Prostate gland (tissue), 2 donors: ENCODE results near the gene ZHX3. TPM values are rescaled to one million over a fixed set of nuclear protein-coding genes. Genes with fewer than 3 reads are reported as not detected.

Source experiments
- DNase-seq: peaks from one replicate; pipeline ENCODE4 v3.0.0-alpha.2; 2019; ENCODE audit warnings: low spot score
- H3K27ac ChIP-seq, 2 donors: fragments of 200-600 bp; sonication (generic); 2 replicates each; pipeline ENCODE4 v1.5.1; 2017 to 2019
- H3K27me3 ChIP-seq: fragments of 200-600 bp; sonication (generic); replicated peaks from 2 replicates; pipeline ENCODE4 v1.5.1; 2019; ENCODE audit not compliant: insufficient read depth
- H3K36me3 ChIP-seq, 2 donors: fragments of 200-600 bp; sonication (generic); 1 replicate in 1 of 2; 2 replicates in 1 of 2; pipeline versions ENCODE4 v1.5.1 to v1.8.1; 2017 to 2019
- H3K4me1 ChIP-seq: fragments of 200-600 bp; sonication (generic); replicated peaks from 2 replicates; pipeline ENCODE4 v1.5.1; 2019
- H3K4me3 ChIP-seq, 2 donors: fragments of 200-600 bp; sonication (generic); 2 replicates each; pipeline ENCODE4 v1.5.1; 2017 to 2019
- H3K9me3 ChIP-seq: fragments of 200-600 bp; sonication (generic); 2 replicates; pipeline ENCODE4 v1.5.1; 2017
- CTCF ChIP-seq, 4 experiments: fragments of 200-600 bp in 2 of 4; fragments of 450-650 bp in 2 of 4; sonication (generic) in 2 of 4; IDR thresholded peaks; 1 replicate in 3 of 4; 2 replicates in 1 of 4; pipeline ENCODE4 v1.5.1; 2016 to 2019; ENCODE audit warnings: antibody characterized with exemption in 4 of 4, mild to moderate bottlenecking in 2 of 4, moderate library complexity in 2 of 4
- POLR2A ChIP-seq: fragments of 450-650 bp; IDR thresholded peaks from one replicate; pipeline ENCODE4 v1.6.1; 2016; ENCODE audit warnings: antibody characterized with exemption, mild to moderate bottlenecking
- POLR2AphosphoS5 ChIP-seq: sonication (generic); formaldehyde crosslinking; IDR thresholded peaks from one replicate; pipeline ENCODE4 v1.6.1; 2017; ENCODE audit warnings: antibody characterized with exemption
- WGBS: methylation state at CpG from one replicate; pipeline ENCODE4 v1.1.5; 2018; 5-methylcytosine and 5-hydroxymethylcytosine counted together
- intact Hi-C: fragments of 100-400 bp; cut with DNase I; formaldehyde crosslinking; loops from one replicate; pipeline ENCODE4 v1.14.2; 2022
- total RNA-seq, 2 donors: library from RNA; depleted of rRNA; stranded (reverse); fragments of >200 nt; gene quantifications; one replicate each; pipeline ENCODE4 v1.1.0, GENCODE V29; 2016

ZHX3 gene
- total RNA-seq, 2 donors from 2014 or later, result 24.9 to 42.6 TPM

DNA sequence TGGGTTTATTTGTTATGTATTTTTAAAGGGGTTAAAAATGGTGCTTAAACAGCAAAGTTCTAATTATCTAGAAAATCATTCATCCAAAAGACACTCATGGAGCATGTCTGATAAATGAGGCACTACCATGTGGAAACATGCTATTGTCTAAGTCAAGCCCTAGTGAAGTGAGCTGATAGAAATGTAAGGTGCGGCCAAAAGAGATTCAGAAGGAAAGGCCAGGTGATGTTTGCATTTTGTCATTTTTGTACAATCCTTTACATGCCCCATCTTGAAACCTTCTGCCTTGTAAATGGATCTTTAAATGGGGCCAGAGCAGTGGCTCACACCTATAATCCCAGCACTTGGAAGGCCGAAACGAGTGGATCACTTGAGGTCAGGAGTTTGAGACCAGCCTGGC is 102.9 kb downstream of the ZHX3 start:
- TF ChIP-seq CTCF (IDR thresholded peaks at IDR 0.05) (no peak), POLR2A (no peak), POLR2AphosphoS5 (no peak)
- Histone ChIP-seq H3K9me3 (no peaks in the 10 kb centered on the region), H3K4me3 (no peak overlapping the region), H3K36me3 (no peaks in the 10 kb centered on the region), H3K27me3 (no peaks in the 10 kb centered on the region), H3K27ac (no peak overlapping the region), H3K4me1 (no peaks in the 10 kb centered on the region)
- DNase-seq, result no peak
- intact Hi-C loops, result no loop called here
- WGBS, result 79% methylated on average over 3 of the region's 3 CpGs

- no peak for DNase-seq
- intact Hi-C loops, result no loop called here
- Histone ChIP-seq H3K36me3 (no peaks in the 10 kb centered on the region), H3K27me3 (no peaks in the 10 kb centered on the region), H3K4me1 (no peaks in the 10 kb centered on the region), H3K4me3 (no peak overlapping the region), H3K9me3 (no peaks in the 10 kb centered on the region), H3K27ac (no peak overlapping the region)
- TF ChIP-seq CTCF (IDR thresholded peaks at IDR 0.05) (no peak), POLR2AphosphoS5 (no peak), POLR2A (no peak)
- WGBS, result 89% methylated on average over 3 of the region's 3 CpGs
Observed at GRCh38 chr20:41214202-41214601, 103.3 kb downstream of the ZHX3 start.

DNA sequence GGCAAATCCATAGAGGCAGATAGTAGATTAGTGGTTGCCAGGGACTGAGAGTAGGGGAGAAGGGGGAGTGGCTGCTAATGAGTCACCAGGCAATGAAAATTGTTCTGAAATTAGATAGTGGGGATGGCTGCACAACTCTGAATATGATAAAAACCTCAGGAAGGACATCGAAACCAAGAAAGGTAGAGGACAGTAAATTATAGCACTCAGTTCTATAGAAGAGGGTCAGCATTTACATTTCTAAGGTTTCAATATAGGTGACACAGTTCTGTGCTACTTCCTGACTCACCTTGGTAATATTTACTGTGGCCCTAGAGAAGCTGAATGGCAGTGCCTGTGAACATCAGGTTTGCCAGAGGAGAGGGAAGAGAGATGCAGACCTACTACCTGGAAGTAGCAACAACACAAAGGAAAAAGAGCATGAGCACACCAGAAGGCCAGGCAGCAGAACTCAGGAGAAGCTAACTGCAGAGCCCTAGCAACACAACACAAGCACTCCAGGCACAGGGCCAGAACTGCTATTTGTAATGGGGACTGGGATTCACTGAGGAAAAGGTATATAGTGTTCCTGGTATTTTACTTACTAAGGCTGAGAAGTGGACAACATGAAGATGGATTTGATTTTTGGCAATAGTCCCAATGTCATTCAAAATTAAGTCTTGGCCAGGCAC is 104.2 kb downstream of the ZHX3 start:
- Histone ChIP-seq H3K27ac (no peak overlapping the region), H3K36me3 (no peaks in the 10 kb centered on the region), H3K4me1 (no peaks in the 10 kb centered on the region), H3K27me3 (no peaks in the 10 kb centered on the region), H3K4me3 (no peak overlapping the region), H3K9me3 (no peaks in the 10 kb centered on the region)
- WGBS, result 35% methylated on average over 1 of the region's 1 CpG
- no peak for DNase-seq
- intact Hi-C loops, result no loop called here
- TF ChIP-seq POLR2AphosphoS5, result no peak
- no peak for TF ChIP-seq CTCF (IDR thresholded peaks at IDR 0.05)
- TF ChIP-seq POLR2A, result no peak

DNA sequence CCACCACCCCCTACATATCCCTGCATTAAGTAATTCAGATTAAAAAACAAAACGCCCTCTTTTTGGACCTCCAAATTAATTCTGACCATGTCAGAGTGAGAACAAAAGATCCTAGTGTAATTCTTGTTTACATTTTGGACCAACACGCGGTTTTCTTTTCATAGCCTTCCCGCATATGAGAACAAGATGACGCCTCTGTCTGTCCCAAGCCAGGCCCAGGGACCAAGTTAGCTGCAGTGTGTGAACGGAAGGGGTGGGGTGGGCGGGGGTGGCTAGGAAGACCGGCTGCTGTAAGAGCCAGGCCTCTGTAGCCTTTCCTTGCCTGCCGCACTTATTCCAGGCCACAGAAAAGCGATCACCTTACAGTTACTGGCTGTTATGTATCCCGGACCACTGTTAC is 112.2 kb downstream of the ZHX3 start:
- intact Hi-C loops, result no loop called here
- H3K4me1 ChIP-seq, result no peaks in the 10 kb centered on the region
- no peak for DNase-seq
- H3K27ac ChIP-seq, result no peak overlapping the region
- no peak overlapping the region for H3K4me3 ChIP-seq
- H3K36me3 ChIP-seq, result no peaks in the 10 kb centered on the region
- WGBS, result 74% methylated on average over 11 of the region's 11 CpGs
- H3K9me3 ChIP-seq, result no peaks in the 10 kb centered on the region
- no peaks in the 10 kb centered on the region for H3K27me3 ChIP-seq
- TF ChIP-seq POLR2A, result no peak
- no peak for TF ChIP-seq CTCF (IDR thresholded peaks at IDR 0.05)
- no peak for TF ChIP-seq POLR2AphosphoS5
